ENCODE results near the gene EXTL2.
"Not testable (repeated sequence)": the region's sequence is repeated elsewhere in the genome, so short reads cannot be mapped to it uniquely, and the experiment has no call there.

EXTL2 gene

DNA sequence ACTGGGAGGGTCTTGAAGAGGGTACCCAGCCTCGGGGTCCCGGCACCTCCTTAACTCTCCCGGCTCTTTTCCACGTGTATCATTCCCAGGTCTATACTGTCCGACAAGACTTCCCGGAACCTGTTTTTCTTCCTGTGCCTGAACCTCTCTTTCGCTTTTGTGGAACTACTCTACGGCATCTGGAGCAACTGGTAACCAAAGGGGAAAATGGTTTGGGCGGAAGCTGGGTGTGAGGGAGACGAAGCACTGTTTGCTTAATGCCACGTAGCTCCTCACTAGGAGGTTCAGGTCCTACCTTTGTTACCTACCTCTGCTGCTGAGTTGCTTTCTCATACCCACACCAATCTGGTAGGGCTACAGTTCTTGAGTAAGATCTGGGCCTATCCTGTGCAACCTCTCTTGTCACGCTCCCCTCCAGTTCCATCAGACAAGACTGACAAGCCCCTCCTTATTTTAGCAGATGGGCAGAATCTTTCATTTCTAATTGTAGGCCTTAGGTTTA, 1.9 kb upstream of the EXTL2 start:
- peak; percentile 29 to 47 for DNase-seq

DNA sequence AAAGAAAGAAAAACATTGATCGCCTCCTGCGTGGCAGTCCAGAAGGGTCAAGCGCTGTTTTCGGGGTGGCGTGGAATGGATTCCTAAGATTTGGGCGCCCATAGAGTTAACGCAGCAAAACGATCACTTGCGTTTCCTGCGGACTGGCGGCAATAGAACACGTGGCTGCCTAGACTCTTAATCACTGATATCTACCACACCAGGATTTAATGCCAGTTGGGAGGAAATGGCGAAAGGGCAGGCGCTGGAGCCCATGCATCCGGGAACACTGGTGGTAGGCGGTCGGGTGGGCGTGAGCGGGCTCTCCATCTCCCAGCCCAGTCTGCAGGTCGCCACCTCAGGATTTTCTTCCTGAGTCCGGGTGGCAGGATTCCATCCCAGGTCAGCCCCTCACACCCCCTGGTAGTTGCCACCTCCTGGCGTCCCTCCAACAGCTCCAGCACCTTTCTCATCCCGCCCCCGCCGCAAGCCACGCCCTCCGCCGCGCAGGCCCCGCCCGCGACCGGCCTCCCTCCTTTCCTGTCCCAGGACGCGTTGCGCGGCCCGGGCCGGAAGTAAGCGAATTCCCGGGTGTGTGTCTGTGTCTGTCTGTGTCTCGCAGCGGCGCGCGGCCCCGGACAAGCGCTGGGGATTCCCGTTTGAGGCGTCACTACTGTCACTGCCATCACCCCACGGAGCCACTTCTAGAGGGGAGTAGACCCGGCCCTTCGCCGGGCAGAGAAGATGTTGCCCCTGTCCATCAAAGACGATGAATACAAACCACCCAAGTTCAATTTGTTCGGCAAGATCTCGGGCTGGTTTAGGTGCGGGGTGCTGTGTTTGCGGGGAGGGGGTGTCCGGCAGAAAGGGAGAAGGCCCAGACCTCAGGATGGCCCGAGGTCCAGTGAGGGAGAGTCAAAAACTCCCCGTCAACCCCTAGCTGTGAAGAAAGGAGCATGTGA, 1.2 kb upstream of the EXTL2 start, which contains the start of gene SLC30A7:
TSS of gene SLC30A7 (plus strand) at position 551 of the 941 bp plus-strand sequence. CDS start at position 724, 173 bp downstream.
- DNase-seq = peak; percentile 99

DNA sequence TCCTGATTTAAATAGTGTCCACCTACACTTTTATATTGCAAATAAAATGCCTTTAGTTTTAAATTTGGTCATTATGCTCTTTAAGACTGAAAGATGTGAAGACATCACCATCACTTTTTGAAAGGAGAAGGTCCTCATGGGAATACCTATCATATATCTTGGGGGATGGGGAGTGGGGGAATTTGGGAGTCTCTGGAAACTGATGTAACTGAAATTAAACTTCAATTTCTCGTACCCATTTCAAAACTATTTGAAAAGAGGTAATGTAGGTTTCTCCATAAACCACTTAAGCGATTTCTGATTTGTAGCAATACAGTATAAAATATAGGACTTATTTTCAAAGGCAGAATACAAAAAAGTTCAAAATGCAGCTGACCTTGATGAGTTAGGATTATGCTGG, 924 bp downstream of the EXTL2 start:
- DNase-seq = no peak

DNA sequence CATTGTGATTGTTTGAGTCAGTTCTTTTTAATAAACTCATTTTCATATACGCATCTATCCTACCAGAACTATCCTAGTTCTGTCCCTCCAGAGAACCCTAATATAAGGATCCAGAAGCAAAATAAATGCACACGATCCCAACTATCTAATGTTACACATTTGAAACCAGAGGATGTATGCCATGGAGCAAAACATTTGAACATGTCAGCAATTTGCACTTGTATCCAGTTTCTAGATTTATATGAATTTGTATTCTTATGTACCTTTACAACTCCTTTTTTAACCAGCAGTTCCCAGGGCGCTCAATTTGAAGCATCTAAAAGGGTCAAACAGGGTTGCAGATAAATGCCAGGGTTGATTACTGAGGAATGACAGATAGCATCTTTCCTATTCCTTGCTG, 2.1 kb downstream of the EXTL2 start:
- DNase-seq = no peak

DNA sequence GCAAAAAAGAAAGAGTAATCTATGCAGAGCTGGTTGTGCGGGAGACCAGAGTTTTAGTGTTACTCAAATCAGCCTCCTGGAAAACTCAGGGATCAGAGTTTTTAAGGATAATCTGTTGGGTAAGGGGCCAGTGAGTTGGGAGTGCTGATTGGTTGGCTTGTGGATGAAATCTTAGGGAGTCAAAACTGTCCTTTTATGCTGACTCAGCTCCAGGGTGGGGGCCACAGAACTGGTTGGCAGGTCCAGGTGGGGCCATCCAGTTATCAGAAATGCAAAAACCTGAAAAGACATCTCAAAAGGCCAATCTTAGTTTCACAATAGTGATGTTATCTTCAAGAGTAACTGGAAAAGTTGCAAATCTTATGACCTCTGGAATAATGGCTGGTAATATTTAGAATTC, 3.3 kb downstream of the EXTL2 start:
- no peak for DNase-seq

DNA sequence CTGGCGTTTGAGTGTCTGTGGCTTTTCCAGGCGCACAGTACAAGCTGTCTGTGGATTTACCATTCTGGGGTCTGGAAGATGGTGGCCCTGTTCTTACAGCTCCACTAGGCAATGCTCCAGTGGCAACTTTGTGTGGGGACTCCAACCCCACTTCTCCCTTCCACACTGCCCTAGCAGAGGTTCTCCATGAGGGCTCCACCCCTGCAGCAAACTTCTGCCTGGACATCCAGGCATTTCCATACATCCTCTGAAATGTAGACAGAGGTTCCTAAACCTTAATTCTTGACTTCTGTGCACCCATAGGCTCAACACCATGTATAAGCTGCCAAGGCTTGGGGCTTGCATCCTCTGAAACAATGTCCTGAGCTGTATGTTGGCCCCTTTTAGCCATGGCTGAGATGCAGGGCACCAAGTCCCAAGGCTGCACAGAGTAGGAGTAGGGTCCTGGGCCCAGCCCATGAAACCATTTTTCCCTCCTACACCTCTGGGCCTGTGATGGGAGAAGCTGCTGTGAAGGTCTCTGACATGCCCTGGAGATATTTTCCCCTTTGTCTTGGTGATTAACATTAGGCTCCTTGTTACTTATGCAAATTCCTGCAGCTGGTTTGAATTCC, 4.7 kb downstream of the EXTL2 start:
- DNase-seq = not testable (repeated sequence)

DNA sequence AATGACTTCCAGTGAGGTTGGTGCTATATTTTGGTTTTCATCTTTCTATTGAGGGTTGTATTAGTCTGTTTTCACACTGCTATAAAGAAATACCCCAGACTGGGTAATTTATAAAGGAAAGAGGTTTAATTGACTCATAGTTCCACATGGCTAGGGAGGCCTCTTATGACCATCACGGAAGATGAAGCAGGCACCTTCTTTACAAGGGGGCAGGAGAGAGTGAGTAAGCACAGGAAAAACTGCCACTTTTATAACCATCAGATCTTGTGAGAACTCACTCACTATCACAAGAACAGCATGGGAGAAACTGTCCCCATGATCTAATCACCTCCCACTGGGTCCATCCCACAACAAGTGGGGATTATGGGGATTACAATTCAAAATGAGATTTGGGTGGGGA, 5.6 kb downstream of the EXTL2 start:
- not testable (repeated sequence) for DNase-seq

DNA sequence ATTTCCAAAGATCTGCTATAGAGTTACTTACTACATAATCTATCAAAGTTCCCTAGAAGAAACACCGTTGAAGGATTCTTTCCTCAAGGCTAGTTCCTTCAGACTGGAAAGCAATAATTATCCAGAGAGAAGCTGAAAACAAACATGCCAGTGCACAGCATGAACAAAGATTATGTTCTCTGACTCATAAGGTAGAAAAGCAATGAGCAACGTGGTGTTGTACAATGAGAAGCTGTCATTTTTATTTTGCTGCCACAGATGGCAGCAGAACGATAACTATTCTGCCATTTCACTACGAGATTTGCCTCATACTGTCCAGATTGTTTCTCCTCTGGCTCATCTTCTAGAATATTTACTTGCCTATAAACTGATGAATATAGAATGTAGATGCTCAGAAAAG, 10.7 kb downstream of the EXTL2 start:
- no peak for DNase-seq

DNA sequence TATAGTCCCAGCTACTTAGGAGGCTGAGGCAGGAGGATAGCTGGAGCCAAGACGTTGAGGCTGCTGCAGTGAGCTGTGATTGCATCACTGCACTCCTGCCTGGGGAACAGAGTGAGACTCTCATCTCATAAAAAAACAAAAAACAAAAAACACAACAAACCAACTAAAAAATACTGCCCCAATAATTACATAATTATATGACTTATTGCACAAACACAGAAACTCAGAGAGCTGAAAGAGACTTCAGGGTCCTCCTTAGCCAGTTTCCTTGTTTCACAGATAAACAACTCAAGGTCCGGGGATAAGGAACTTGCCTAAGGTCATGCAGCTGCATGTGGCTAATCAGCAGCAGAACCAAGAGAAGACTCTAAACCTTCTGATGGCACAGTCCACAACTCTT, 11.9 kb downstream of the EXTL2 start:
- DNase-seq = no peak

DNA sequence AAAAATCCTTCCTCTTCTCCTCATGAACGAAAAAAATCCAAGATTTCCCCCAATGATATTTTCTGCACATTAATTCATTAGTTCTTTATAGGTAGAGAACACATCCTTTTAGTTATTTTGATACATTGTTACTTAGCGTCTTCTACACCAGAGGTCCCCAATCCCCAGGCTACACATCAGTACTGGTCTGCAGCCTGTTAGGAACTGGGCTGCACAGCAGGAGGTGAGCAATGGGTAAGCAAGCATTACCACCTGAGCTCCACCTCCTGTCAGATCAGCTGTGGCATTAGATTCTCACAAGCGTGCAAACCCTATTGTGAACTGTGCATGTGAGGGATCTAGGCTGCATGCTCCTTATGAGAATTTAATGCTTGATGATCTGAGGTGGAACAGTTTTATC, 13.0 kb downstream of the EXTL2 start:
- DNase-seq = no peak

DNA sequence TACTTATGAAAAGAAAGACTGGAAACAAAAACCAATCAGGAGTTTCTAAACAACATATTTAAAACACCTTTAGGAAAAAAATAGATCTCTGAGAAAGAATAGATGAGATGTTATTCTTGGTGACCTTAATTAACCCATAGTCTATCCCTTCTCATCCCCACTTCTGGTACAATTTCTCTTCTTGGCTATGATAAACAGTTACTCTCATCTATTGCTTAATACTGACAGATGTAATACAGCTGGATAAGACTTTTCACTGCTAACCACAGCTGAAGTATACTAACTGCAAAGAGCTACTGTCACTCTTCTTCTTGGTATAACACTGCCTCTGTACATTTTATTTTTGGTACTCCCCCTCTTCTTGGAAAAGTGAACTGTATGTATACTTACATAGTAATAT, 15.2 kb downstream of the EXTL2 start:
- no peak for DNase-seq

DNA sequence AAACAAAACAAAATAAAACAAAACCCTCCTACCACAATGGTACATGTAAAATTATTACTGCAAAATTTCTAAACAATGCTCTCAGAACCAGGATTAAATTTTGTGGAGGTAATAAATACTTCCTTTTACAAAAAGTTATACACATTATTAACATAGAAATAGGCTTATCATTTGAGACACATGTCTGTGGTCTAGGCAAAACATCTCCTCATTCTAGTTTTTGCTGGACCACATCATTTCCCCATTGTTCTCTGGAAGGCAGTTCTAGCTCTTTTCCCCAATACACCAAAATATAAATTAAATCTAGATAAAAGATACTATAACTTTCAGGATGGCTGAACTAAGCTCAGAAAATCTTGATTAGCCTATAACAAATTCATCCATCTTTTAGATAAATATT, 18.4 kb downstream of the EXTL2 start:
- no peak for DNase-seq

DNA sequence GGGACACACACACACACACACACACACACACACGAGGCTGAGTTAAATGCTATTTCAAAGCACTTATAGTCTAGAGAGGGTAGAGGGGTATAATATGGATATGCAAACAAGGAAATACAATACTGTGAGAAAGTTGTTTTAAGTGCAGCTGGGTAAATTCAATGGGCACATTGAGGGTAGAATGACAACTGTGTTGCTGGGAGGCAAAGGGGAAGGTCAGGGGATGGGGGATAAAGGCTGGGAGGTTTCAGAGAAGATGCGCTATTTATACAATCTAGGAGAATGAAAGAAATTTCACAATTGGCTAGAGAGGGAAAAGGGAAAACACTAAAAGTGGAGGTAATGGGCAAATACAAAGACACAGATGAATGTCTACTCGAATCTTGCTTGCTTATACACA, 19.4 kb downstream of the EXTL2 start:
- no peak for DNase-seq

DNA sequence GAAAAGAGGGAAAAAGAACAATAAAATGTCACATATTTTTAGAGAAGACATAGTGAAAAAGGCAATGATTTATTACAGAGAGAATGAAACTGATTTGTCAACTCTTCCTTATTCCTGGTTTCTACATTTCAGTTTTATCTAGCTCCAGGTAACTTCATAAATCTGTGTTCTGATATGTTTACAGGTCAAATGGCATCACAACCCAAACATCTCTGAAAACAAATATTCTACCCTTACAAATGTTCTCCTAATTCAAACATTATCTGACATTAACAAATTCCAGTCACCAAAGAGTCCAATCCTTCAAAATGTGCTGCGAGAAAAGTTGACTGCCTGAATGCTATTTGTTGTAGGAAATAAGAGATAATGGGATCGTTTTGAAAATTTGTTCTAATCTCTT, 20.2 kb downstream of the EXTL2 start:
- DNase-seq = no peak

DNA sequence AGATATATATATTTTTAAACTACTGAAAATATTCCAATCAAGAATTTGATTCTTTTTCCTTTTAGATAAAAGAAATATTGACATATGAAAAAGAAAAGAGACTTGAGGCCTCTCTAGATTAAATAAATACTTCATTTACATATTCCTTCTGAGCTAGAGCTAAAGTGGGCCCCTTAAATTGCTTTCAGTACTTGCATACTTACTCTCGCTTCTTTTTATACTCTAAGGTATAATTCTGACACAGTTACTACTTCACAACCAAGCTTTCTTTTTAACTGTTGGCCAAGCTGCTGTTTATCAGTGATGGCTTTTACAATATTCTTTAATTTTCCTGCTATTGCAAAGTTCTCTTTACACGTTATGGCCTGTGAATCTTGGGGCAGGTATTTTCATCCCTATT, 24.6 kb downstream of the EXTL2 start:
- no peak for DNase-seq

DNA sequence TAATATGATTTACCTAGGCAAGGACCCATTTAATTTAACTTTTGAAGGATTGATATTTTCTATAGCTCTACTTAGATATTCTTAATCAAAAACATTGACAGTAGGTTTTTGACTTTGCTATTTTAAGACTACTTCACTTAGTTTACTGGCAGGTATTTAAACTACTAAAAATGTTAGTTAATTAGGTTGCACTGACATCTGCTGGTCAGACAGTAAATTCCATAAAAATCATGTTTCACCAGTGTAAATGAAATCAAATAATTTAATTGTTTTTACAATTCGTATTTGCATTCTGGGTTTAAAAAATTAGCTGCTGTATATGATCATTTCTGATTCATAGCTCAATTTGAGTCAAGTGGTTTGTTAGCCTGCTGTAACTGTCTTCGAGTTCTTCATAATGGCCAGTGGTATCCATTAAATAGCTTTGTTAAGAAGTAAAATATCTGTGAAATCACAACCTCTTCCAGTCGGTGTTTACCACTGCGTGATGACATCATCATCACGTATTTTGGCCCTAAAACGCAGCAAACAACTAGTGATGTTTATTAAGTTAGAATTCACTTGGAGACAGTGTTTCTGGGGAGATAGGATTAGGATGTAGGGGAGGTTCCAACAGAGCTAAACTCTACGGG, 26.2 kb downstream of the EXTL2 start:
- no peak for DNase-seq

DNA sequence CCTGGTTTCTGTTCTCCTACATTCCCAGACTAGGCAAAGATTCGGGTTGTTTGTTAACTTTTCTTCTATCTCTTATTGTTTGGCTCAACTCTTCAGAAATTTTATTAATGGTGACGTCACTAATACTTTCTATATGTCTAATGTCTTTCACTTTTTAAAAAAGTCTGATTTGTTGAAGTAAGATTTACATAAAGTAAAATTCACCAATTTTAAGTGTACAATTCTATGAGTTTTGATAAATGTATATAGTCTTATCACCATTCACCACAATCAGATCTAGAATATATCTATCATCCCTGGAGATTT, 27.8 kb downstream of the EXTL2 start:
- no peak for DNase-seq

DNA sequence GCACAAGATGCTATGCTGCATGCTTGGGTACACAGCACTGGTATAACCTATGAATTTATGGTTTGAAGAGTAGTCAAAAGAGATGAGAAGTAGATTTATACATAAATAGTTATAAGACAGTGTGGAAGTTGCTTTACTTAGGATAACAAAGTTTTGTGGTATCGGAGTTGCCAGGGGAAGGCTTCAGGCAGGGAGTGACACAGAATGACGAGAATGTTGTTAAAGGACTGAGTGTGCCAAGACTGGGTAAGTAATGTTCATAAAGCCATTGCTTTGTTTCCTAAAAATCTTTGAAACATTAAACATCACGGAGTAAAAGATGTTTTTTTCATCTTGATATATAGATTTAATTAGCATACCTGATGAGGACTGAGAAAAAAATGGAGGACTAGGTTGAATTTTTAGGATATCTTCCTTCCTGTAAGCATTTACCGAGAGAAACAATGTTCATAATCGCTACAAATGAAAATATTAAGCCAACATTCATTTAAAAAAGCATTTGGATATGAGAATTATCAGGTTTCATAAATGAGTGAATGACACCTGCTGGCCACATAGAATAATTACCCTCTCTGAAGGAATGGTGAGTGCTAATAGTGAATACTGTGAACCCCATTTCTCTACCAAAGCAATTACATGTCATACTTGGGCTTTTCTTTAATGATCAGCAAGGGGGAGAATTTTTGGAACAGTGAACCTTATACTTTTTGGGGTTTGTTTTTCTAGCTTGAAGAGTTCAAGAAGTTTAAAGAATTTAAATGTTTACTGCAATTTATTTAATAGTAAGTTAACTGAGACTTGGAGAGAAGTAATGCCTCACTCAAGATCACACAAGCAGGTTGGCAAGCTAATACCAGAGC, 28.4 kb downstream of the EXTL2 start:
- DNase-seq = no peak

DNA sequence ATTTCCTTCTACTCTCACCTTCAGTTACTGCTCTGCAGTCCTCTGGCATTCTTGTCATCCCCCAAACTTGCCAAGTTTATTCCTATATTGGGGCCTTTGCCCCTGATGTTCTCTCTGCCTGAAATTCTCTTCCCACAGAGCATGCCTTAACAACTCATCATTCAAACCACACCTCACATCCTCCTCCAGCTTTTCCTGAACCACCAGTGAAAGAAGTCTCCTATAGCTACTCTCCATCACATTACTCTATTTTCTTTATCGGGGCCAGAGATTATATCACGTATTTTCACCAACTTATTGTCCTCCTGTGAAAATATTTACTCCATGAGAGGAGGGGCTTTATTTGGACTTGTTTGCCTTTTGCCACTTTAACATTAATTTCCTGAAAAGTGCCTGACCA, 32.1 kb downstream of the EXTL2 start:
- no peak for DNase-seq

DNA sequence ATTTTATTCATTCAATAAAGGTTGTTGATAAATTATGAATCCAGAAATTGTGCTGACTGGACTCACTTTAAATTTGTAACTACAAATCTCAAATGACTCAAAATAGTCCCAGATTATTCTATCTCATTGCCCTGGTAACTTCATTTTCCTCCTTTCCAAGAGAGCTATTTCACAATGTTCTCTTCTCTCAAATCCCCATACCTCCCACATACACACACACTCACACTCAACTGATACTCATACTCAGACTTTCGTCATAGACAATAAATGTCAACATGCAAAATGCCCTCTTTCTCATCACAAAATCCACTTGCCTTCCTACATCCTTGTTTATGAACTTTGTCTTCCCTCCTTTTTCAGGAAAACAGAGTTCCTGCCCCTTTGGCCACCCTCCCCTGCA, 33.3 kb downstream of the EXTL2 start:
- DNase-seq = no peak

DNA sequence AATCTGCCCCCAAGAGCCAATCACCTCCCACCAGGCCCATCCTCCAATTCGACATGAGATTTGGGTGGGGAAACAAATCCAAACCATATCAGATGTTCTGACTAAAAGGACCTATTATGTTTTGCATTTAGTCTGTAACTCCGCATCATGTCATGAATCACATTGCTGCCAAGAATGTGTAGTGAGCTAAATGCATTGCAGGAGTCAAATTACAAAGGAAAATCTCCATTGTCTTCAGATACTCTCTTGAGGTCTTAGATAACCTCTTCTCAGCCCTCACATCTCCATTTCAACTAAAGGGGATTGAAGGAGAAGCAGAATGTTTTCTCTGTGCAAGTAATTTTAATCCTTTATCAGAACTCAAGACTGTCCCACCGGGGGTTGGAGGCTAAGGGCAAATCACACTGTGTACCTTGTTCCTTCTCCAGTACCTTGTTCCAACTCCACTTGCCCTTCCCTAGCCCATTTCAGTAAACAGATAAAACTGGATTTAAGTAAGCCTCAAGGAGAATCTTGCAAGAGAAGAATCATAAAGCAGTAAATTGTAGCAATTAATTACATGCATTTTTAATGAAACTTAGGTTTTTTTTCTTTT, 34.1 kb downstream of the EXTL2 start:
- DNase-seq = no peak

DNA sequence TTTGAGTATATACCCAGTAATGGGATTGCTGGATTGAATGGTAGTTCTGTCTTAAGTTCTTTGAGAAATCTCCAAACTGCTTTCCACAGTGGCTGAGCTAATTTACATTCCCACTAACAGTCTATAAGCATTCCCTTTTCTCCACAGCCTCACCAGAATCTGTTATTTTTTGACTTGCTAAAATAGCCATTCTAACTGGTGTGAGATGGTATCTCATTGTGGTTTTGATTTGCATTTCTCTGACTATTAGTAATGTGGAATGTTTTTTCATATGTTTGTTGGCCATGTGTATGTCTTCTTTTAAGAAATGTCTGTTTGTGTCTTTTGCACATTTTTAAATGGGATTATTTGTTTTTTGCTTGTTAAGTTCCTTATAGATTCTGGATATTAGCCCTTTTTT, 39.5 kb downstream of the EXTL2 start:
- not testable (repeated sequence) for DNase-seq

DNA sequence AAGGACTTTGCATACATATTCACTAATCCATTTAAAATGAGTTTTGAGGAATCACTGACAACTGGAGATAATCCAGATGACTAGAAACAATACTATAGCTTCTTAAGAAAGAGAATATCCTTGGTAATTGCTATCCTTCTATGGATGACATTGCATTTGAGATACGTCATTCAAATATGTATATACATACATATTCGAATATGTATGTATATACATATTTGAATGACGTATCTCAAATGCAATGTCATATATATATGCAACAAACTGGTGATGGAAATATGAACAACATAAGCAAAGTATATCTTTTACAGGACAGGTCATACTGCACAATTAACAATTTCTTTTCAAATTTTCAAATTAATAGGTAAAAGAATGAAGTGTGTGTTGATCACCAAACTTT, 41.7 kb downstream of the EXTL2 start:
- no peak for DNase-seq
